ENCODE measurements around the gene MAP3K7CL. TPM values are rescaled to one million over a fixed set of nuclear protein-coding genes. Genes with fewer than 3 reads are reported as not detected.

MAP3K7CL gene
- total and polyA plus RNA-seq, 2 of the 8 experiments (the other 6 are each of a cell fraction or from before 2014, with no cell fraction given) = not detected

GRCh38 chr21:29217818-29218291 is 87.4 kb downstream of the MAP3K7CL start (continued):
- TF ChIP-seq, protein P1, sequence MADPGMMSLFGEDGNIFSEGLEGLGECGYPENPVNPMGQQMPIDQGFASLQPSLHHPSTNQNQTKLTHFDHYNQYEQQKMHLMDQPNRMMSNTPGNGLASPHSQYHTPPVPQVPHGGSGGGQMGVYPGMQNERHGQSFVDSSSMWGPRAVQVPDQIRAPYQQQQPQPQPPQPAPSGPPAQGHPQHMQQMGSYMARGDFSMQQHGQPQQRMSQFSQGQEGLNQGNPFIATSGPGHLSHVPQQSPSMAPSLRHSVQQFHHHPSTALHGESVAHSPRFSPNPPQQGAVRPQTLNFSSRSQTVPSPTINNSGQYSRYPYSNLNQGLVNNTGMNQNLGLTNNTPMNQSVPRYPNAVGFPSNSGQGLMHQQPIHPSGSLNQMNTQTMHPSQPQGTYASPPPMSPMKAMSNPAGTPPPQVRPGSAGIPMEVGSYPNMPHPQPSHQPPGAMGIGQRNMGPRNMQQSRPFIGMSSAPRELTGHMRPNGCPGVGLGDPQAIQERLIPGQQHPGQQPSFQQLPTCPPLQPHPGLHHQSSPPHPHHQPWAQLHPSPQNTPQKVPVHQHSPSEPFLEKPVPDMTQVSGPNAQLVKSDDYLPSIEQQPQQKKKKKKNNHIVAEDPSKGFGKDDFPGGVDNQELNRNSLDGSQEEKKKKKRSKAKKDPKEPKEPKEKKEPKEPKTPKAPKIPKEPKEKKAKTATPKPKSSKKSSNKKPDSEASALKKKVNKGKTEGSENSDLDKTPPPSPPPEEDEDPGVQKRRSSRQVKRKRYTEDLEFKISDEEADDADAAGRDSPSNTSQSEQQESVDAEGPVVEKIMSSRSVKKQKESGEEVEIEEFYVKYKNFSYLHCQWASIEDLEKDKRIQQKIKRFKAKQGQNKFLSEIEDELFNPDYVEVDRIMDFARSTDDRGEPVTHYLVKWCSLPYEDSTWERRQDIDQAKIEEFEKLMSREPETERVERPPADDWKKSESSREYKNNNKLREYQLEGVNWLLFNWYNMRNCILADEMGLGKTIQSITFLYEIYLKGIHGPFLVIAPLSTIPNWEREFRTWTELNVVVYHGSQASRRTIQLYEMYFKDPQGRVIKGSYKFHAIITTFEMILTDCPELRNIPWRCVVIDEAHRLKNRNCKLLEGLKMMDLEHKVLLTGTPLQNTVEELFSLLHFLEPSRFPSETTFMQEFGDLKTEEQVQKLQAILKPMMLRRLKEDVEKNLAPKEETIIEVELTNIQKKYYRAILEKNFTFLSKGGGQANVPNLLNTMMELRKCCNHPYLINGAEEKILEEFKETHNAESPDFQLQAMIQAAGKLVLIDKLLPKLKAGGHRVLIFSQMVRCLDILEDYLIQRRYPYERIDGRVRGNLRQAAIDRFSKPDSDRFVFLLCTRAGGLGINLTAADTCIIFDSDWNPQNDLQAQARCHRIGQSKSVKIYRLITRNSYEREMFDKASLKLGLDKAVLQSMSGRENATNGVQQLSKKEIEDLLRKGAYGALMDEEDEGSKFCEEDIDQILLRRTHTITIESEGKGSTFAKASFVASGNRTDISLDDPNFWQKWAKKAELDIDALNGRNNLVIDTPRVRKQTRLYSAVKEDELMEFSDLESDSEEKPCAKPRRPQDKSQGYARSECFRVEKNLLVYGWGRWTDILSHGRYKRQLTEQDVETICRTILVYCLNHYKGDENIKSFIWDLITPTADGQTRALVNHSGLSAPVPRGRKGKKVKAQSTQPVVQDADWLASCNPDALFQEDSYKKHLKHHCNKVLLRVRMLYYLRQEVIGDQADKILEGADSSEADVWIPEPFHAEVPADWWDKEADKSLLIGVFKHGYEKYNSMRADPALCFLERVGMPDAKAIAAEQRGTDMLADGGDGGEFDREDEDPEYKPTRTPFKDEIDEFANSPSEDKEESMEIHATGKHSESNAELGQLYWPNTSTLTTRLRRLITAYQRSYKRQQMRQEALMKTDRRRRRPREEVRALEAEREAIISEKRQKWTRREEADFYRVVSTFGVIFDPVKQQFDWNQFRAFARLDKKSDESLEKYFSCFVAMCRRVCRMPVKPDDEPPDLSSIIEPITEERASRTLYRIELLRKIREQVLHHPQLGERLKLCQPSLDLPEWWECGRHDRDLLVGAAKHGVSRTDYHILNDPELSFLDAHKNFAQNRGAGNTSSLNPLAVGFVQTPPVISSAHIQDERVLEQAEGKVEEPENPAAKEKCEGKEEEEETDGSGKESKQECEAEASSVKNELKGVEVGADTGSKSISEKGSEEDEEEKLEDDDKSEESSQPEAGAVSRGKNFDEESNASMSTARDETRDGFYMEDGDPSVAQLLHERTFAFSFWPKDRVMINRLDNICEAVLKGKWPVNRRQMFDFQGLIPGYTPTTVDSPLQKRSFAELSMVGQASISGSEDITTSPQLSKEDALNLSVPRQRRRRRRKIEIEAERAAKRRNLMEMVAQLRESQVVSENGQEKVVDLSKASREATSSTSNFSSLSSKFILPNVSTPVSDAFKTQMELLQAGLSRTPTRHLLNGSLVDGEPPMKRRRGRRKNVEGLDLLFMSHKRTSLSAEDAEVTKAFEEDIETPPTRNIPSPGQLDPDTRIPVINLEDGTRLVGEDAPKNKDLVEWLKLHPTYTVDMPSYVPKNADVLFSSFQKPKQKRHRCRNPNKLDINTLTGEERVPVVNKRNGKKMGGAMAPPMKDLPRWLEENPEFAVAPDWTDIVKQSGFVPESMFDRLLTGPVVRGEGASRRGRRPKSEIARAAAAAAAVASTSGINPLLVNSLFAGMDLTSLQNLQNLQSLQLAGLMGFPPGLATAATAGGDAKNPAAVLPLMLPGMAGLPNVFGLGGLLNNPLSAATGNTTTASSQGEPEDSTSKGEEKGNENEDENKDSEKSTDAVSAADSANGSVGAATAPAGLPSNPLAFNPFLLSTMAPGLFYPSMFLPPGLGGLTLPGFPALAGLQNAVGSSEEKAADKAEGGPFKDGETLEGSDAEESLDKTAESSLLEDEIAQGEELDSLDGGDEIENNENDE (IDR thresholded peaks at IDR 0.05; ENCODE audit: insufficient replicate concordance, low read length) = no peak
- TF ChIP-seq CBX5 (IDR thresholded peaks at IDR 0.05; ENCODE audit: low read depth, low read length) (no peak), EP300 (IDR thresholded peaks at IDR 0.05; ENCODE audit: borderline replicate concordance in 1 of 2, low read depth in 2 of 2, low read length in 2 of 2) (no peak), KDM4A (IDR thresholded peaks at IDR 0.05; ENCODE audit: low read depth, low read length, severe bottlenecking) (no peak)
